NCI-H748 (cell line): Measurements from ENCODE around the gene MRTFA.
A peak's percentile ranks its signal among the peaks of the same experiment; 100 is the strongest.
"Not testable (repeated sequence)": the region's sequence is repeated elsewhere in the genome, so short reads cannot be mapped to it uniquely, and the experiment has no call there.

ENCODE experiments used
- DNase-seq: peaks from one replicate; lab custom pipeline; 2025; ENCODE audit not compliant: unreplicated experiment; lab: John Stamatoyannopoulos, UW

MRTFA gene

DNA sequence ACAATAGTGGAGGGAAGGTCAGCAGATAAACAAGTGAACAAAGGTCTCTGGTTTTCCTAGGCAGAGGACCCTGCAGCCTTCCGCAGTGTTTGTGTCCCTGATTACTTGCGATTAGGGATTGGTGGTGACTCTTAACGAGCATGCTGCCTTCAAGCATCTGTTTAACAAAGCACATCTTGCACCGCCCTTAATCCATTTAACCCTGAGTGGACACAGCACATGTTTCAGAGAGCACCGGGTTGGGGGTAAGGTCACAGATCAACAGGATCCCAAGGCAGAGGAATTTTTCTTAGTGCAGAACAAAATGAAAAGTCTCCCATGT, 136.1 kb downstream of the MRTFA start:
- not testable (repeated sequence) for DNase-seq

DNA sequence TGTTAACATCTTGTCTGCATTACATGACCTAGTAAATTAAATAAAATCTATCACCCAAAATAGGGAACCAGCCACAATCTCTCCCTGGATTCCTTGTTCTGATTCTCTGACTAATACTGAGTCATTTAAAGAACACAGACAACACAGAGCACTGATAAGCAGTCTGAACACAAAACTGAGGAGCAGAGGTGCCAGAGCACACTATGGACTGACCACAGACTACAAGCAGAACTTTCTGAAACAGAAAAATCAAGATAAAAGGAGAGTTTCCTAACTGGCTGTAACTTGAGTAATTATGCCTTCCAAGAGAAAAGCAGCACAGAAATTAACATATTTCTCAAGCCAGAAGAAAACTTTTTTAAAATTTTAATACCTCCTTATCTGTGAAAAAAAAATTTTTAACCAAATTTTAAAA, 137.3 kb downstream of the MRTFA start:
- no peak for DNase-seq

DNA sequence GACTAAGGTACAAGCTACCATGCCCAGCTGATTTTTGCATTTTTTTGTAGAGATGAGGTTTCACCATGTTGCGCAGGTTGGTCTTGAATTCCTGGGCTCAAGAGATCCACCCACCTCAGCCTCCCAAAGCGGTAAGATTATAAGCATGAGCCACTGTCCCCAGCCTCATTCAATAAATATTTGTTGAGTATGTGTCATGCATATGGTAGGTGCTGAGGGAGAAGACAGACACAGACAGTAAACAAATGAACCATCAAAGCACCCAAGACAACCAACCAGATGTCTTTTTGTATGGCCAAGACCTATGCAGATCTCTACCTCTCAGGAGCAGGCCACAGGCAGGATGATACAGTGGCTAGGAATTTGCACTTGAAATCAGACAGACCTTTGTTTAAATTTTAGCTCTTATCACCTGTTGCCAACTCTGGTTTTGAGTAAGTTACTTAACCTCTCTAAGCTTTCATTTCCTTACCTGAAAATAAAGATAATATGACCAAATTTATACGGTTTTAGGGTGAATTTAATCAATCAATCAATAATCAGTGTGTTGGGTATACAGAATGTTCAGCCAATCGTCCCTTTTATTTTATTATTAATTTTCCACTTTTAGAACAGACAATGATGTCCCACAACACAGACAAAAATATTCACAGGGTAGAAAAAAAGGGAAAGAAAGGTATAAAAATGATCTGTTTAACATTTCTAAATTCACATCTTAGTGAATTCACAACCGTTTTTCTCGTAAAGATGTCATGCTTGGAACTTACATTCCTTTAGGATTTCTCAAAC, 137.9 kb downstream of the MRTFA start:
- no peak for DNase-seq

DNA sequence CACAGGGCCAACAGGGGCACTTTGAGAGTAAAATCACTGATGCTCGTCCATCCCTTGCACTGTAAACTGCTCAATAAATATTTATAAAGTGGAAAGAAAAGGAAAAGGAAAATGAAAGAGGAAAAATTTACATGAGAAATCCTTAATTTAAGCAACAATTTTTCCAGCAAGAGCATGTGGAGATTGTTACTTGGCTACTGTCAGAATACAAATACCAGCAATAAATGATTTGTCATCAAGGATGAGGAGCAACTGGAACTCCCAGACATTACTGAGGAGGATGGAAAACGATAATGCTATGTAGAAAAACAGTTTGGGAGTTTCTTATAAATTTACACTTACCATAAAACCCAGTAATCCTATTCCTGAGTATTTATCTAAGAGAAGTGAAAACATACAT, 143.1 kb downstream of the MRTFA start:
- DNase-seq = no peak

DNA sequence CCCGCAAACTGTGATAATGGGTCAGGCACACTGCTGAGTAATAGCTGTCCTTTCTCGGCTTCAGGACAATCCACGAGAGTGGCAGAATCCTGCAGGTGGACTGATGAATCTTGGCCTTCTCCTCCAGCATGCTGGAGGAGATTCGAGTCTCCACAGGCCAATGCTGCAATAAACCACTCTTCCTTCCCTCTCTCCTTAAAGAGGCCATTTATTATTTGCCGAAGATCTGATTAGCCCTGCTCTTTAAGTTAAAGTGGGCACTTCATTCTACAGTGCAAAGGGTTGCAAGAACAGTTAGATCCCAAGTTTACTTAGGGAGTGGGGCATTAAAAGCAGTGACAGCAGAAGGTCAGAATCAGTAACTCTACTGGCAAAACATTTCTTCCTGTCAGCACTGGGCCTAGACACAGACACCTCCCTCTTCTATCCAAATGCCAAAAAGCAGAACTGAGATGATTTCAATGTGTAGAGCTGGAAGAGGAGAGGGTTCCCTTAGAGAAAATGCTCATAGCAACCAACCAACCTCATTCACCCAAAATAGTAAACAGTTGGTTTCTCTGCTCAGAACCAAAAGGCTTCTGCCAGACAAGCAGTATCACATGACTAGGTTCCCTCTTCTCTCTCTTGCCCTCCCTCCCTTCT, 144.4 kb downstream of the MRTFA start:
- DNase-seq = no peak

DNA sequence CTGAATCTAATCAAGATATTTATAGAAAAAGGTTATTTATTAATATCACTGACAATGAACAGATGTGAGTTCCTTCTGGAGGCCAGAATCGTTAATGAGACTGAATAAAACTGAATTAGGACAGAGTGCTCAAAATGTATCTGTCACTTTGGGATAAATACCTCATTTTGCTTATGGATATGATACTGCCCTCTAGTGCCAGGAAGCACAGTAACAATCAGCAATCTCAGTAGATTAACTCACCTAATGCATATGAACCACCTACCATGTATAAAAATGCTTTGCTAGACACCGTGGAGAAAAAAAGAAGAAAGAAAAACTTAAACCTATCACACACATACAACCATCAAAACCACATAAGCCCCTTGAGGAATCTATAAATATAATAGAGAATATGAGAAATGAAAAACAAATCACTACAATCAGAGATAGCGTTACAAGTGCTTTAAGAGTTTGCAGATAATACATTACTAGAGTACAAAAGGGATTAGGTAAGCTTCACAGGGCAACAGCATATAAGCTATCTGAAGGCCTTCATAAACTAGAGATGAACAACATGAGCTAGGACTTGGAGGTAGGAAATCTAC, 148.8 kb downstream of the MRTFA start:
- peak; percentile 15 for DNase-seq

DNA sequence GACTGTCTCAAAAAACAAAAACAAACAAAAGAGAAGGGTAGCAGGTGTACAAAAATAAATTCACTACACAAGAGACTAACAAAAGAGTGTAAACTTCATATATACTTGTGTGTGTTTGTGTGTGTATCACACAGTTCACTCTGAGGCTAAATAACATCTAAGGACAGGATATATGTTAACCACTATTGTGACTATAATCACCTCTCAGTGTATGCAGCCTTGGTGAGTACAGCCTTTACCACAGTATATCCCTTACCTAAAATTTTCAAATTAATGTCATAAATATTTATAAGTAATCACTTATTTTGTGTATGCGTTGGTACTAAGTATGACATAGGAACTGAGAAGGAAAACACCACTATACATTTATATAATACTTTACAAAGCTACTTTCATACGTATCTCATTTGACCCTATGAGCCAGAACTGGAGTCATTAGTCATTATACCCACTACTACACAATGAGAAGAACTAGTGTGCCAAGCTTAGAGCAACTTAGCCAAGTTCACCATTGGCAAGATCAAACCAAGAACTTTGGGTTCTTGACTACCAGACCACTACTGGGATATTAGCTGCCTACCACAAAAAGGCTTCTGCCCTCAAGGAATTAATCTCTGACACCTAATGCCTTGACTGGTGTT, 149.4 kb downstream of the MRTFA start:
- no peak for DNase-seq

DNA sequence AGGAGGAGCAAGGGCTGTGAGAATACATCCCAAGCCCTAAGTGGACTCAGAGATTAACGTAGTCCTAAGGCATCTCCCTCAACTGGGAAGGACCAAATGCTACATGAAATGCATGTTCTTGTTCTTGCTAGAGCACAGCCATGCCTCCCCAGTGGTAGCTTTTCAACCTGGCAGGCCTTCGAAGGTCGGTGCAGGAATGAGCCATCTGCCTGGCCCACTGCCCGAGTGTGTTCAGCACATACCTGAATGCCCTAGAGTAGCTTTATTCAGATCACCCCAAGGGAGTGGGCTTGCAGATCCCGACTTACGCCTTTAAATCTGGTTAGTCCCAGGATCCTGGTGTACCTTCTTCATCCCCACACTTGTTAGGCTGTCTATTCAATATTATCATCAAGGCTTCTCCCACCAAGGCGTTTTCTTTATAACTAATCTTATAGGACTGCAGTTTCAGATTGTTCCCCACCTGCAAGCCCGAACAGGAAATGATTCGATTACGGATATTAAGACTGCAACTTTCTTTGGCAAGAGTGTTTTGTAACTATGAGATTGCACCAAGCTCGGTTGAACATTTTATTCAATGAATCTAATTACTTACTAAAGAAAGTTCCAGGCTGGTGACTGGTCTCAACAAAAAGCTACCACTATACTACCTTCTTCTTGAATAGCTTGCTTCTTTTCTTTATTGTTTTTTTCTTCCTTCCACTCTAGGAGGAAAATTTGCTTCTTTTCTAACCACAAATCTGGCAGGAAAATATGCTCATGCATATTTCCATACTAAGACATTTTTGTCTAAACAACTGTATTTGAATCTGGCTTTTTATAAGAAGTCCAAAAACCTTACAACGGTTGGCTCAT, 150.5 kb downstream of the MRTFA start:
- no peak for DNase-seq

DNA sequence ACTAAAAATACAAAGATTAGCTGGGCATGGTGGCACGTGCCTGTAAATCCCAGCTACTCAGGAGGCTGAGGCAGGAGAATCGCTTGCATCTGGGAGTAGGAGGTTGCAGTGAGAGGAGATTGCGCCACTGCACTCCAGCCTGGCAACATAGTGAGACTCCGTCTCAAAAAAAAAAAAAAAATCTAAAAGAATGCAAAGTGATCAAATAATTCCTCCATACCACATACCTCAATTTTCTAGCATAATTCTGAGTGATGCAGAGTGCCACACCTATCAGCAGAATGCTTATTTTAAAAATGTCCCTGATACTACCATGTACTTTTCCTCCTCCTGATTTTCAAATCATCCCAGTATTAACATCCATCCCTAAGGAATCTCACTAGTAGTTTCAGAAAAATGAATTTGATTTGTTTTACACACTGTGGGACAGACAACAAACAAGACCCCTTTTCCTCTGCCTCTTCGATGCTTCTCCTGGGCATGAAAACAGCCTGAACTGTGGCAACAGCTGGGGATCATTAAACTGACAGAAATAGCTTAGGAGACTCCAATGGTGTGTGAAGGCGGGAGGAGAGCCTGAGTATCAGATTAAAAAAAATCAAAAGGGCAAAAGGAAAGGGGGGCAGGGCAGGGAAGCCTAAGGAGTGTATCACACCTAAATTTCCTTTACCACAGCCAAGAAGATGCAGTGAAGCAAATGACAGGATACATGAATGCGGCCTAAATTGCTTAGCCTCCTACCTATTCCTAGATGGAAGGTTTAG, 151.4 kb downstream of the MRTFA start:
- DNase-seq = no peak

DNA sequence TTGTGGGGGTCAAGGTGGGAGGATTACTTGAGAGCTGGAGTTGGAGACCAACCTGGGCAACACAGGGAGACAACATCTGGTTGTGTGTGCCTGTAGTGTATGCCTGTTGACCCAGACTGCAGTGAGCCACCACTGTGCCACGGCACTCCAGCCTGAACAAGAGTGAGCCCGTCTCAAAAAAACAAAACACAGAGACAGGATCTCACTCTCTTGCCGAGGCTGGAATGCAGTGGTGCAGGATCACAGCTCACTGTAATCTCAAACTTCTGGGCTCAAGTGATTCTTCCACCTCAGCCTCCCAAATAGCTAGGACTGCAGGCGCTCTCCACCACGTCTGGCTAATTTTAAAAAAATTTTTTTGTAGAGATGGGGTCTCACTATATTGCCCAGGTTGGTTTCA, 153.6 kb downstream of the MRTFA start:
- no peak for DNase-seq

DNA sequence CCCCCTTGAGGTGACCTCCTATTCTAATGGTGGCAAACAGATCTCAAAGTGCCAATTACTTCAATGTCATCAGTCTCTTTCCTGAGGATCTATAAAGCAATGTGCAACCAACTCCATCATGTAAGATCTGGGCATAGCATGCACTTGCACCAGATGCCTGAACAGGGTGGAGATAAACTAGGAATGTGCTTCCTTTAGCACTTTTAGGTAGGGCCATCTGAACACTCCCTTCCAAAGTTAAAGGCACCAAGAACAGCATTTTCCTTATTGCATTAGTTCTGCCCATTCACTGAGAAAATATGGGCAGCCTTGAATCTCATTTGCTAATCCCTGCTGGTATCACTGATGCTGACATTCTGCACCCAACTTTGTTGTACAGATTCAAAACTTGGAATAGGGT, 154.1 kb downstream of the MRTFA start:
- DNase-seq = no peak

DNA sequence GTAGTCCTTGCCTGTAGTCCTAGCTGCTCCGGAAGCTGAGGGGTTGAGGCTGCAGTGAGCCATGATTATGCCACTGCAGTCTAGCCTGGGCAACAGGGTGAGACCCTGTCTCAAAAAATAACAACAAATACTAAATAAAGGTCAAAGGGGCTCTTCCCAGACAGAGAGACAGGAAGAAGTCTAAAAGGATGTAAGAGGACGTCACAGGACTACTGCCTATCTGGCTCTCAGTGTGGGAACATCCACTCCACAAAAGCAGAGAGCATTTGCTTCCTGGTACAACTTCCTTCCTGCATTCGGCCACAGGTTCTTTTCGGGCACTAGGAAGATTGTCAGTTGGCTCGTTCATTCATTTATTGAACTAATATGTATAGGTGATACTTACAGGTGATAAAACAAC, 155.5 kb downstream of the MRTFA start:
- DNase-seq = no peak

DNA sequence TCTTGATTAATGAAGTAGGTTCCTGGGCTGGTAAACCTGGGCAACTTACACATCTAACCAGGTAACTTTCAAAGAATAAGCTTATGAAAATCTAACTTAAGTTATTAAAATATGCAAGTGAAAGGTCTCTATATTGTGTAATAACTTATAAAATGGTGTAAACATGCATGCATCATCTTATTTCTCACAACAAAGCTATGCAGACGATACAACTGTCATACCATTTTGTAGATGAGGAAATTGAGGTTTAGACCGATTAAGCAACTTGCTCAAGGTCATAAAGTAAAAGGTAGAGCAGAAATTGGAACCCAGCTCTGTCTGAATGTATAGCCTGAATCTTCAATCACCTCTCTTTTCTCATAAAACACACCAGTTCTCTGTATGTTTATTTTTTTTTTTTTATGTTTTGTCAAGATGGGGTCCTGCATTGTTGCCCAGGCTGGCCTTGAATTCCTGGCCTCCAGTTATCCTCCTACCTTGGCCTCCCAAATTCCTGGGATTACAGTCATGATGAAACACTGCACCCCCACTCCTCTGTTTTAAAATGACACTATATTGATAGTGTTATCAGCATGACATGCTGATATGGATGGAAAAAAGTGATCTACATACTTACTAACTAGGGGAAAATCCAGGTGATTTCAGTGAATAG, 156.5 kb downstream of the MRTFA start:
- no peak for DNase-seq

DNA sequence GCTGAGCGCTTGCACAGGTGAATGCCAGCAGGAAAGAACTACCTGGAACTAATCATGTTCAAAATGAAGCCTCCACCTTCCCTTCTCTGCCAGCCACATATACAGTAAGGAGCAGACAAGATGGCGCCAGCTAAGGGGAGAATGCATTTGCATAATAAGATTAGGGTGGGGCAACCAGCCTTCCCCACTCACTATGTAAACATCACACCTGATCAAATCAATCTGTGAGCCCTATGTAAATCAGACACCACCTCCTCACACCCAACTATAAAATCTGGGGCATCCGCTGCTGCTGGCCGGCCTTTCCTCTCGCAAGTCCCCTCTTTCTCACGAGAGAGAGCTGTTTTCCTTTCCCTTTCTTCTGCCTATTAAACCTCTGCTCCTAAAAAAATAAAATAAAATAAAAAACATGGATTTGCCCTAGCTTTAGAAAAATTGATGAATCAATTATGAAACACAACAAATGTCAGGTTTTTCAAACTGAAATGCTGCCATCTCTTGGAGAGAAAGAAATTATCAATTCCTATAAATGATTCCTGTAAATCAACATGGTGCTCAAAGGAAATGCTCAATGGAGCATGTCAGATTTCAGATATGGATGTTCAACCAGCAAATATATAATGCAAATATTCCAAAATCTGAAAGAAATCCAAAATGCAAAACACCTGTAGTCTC, 157.3 kb downstream of the MRTFA start:
- peak; percentile 88 for DNase-seq

DNA sequence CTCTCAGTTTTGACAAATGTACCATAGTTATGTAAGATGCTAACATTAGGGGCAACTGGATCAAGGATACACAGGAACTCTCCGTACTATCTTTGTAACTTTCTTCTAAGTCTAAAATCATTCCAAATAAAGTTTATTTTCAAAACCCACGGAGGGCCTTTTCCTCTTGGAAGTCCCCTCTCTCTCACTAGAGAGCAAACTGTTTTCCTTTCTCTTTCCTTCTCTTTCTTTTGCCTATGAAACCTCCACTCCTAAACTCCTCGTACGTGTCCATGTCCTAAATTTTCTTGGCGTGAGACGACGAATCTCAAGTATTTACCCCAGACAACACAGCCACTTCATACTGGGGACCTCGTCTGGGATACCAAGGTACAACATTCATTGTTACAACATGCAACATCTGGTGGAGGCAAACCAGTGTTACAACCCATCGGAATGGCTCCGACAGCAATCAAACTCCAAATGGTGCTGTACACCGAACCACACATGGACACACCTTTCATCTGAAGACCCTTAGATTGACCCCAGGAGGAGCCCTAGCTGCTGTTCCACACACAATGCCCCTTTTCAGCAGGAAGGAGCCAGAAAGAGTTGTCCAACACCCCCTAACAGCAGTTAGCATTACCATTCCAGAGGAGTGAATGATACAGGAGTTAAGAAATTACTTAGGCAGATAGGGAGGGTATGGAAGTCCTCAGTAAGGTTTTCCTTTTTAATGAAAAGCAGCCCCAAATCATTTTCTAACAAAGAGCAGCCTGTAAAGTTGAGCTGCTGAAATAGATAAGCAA, 158.0 kb downstream of the MRTFA start:
- no peak for DNase-seq

DNA sequence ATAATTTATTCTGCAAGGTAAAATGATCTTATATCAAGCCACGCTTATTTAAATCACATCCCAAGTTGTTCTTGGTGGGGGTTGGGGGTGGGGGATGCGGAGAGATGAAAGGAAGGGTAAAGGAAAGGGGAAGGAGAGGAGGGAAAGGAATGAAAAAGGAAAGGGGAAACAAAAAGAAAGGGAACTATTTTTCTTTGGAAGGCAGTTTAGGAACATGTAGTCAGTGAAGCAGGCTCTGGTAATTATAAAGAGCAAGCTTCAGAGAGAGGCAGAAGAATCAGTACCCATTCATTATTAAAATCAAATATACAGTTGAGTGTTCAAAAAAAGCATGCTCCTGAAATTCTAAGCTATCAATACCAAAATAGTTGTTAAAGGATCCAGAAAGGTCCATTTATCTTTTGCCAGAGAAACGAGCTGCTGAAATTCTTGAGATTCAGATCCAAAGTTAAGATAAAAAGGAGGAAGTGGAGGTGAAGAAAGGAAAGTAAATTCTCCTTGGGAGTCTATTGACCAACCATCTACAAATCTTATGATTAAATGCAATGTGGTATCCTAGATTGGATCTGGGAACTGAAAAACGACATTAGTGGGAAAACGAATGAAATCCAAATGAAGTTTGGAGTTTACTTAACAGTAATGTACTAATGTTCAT, 158.7 kb downstream of the MRTFA start:
- DNase-seq = no peak

DNA sequence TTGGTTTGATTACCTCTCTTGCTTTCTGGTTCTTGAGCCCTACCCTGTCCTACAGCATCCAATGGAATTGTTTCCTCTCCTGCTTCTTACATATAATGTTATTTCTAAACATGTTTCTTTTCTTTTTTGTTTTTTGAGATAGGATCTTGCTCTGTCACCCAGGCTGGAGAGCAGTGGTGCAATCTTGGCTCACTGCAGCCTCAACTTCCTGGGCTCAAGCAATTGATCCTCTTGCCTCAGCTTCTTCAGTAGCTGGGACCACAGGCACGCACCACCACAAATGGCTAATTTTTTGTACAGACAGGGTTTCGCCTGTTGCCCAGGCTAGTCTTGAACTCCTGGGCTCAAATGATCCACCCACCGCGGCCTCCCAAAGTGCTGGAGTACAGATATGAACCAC, 160.2 kb downstream of the MRTFA start:
- DNase-seq = no peak

DNA sequence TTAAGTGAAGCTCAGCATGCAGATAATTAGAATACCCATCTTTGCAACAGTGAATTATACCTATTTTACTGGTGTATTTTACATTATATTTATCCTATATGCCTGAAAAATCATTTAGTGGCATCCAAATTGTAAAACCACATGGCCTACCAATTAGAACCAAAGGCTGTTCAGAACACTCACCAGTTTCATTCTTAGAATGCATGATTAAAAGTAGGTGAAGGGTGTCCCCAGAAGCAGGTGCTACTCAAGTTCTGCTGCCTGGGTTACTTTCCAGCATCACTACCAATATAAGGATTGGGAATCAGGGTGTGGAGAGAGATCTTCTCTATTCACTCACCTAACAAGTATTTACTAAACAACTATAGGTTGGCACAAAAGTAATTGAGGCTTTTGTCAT, 162.8 kb downstream of the MRTFA start:
- no peak for DNase-seq
